H9 (cell line): ENCODE measurements around the gene RHBDL1. TPM values are rescaled to one million over a fixed set of nuclear protein-coding genes. Genes with fewer than 3 reads are reported as not detected.

ENCODE experiments used
- DNase-seq: peaks from one replicate; pipeline ENCODE4 v3.0.0-alpha.2; 2017
- H2AFZ ChIP-seq: one replicate; pipeline ENCODE4 v1.6.1; 2013; ENCODE audit warnings: mild to moderate bottlenecking, low read length, control low read depth, moderate library complexity
- H2AK5ac ChIP-seq: 2 replicates; pipeline ENCODE4 v1.6.1; 2013; ENCODE audit warnings: low read length, control low read depth, mixed read lengths; ENCODE audit not compliant: insufficient read length
- H2BK120ac ChIP-seq: one replicate; pipeline ENCODE4 v1.6.1; 2013; ENCODE audit warnings: low read depth, mild to moderate bottlenecking, low read length, control low read depth, inconsistent platforms; ENCODE audit not compliant: poor library complexity, severe bottlenecking
- H2BK12ac ChIP-seq: 2 replicates; pipeline ENCODE4 v1.6.1; 2013; ENCODE audit warnings: low read length, control low read depth, mixed read lengths, low read depth; ENCODE audit not compliant: insufficient read length
- H2BK15ac ChIP-seq: 2 replicates; pipeline ENCODE4 v1.6.1; 2013; ENCODE audit warnings: low read depth, low read length, control low read depth
- H2BK20ac ChIP-seq: one replicate; pipeline ENCODE4 v1.6.1; 2013; ENCODE audit warnings: low read depth, mild to moderate bottlenecking, low read length, control low read depth, inconsistent platforms; ENCODE audit not compliant: poor library complexity, severe bottlenecking
- H2BK5ac ChIP-seq: 2 replicates; pipeline ENCODE4 v1.6.1; 2013; ENCODE audit warnings: low read length, control low read depth, mixed read lengths; ENCODE audit not compliant: insufficient read length
- H3K14ac ChIP-seq: 2 replicates; pipeline ENCODE4 v1.6.1; 2013; ENCODE audit warnings: low read length, control low read depth; ENCODE audit not compliant: insufficient read depth
- H3K18ac ChIP-seq: 2 replicates; pipeline ENCODE4 v1.6.1; 2013; ENCODE audit warnings: low read depth, mild to moderate bottlenecking, mixed read lengths, low read length, control low read depth; ENCODE audit not compliant: insufficient read length
- H3K23ac ChIP-seq: 2 replicates; pipeline ENCODE4 v1.6.1; 2013; ENCODE audit warnings: low read length, control low read depth, mixed read lengths, low read depth; ENCODE audit not compliant: insufficient read length
- H3K23me2 ChIP-seq: 2 replicates; pipeline ENCODE4 v1.6.1; 2013; ENCODE audit warnings: low read depth, mild to moderate bottlenecking, mixed read lengths, low read length, control low read depth; ENCODE audit not compliant: insufficient read length, poor library complexity, severe bottlenecking
- H3K27ac ChIP-seq: 2 replicates; pipeline ENCODE4 v1.5.1; 2013; ENCODE audit warnings: low read length, control low read depth, mixed read lengths, low read depth; ENCODE audit not compliant: insufficient read length
- H3K27me3 ChIP-seq: 2 replicates; pipeline ENCODE4 v1.6.1; 2013; ENCODE audit warnings: low read length, control low read depth, inconsistent platforms; ENCODE audit not compliant: insufficient read depth
- H3K4ac ChIP-seq: 2 replicates; pipeline ENCODE4 v1.6.1; 2013; ENCODE audit warnings: low read depth, mild to moderate bottlenecking, control low read depth, inconsistent platforms, low read length, moderate library complexity
- H3K4me1 ChIP-seq: 2 replicates; pipeline ENCODE4 v1.6.1; 2013; ENCODE audit warnings: low read length, control low read depth, inconsistent platforms; ENCODE audit not compliant: insufficient read depth
- H3K4me2 ChIP-seq: 2 replicates; pipeline ENCODE4 v1.6.1; 2013; ENCODE audit warnings: low read length, control low read depth, mixed read lengths; ENCODE audit not compliant: insufficient read length, insufficient read depth
- H3K56ac ChIP-seq: 2 replicates; pipeline ENCODE4 v1.6.1; 2013; ENCODE audit warnings: low read depth, mild to moderate bottlenecking, mixed read lengths, low read length, control low read depth; ENCODE audit not compliant: insufficient read length
- H3K79me1 ChIP-seq: 2 replicates; pipeline ENCODE4 v1.6.1; 2013; ENCODE audit warnings: low read depth, mild to moderate bottlenecking, moderate library complexity, low read length, control low read depth, inconsistent platforms; ENCODE audit not compliant: insufficient read depth, poor library complexity, severe bottlenecking
- H3K79me2 ChIP-seq: 2 replicates; pipeline ENCODE4 v1.6.1; 2013; ENCODE audit warnings: low read length, control low read depth, inconsistent platforms; ENCODE audit not compliant: insufficient read depth
- H3K9ac ChIP-seq: 2 replicates; pipeline ENCODE4 v1.6.1; 2013; ENCODE audit warnings: low read length, control low read depth, mixed read lengths; ENCODE audit not compliant: insufficient read length; ENCODE audit errors: extremely low read depth
- H3K9me3 ChIP-seq: one replicate; pipeline ENCODE4 v1.6.1; 2013; ENCODE audit warnings: low read depth, low read length, inconsistent platforms; ENCODE audit not compliant: control insufficient read depth
- H3T11ph ChIP-seq: one replicate; pipeline ENCODE4 v1.6.1; 2013; ENCODE audit warnings: mild to moderate bottlenecking, low read length, control low read depth, inconsistent platforms
- H4K20me1 ChIP-seq: one replicate; pipeline ENCODE4 v1.6.1; 2013; ENCODE audit not compliant: control insufficient read depth, insufficient read length, insufficient read depth
- H4K5ac ChIP-seq: 2 replicates; pipeline ENCODE4 v1.6.1; 2013; ENCODE audit warnings: low read depth, mild to moderate bottlenecking, mixed read lengths, low read length, control low read depth; ENCODE audit not compliant: insufficient read length
- H4K8ac ChIP-seq: replicated peaks from 2 replicates; pipeline ENCODE4 v1.6.1; 2013; ENCODE audit warnings: low read length, control low read depth, mixed read lengths, low read depth; ENCODE audit not compliant: insufficient read length
- H4K91ac ChIP-seq: 2 replicates; pipeline ENCODE4 v1.6.1; 2013; ENCODE audit warnings: low read depth, mild to moderate bottlenecking, moderate library complexity, mixed read lengths, low read length, control low read depth; ENCODE audit not compliant: insufficient read length
- H3K27ac Mint-ChIP-seq, 3 experiments: 2 replicates in 2 of 3; 3 replicates in 1 of 3; pipeline ENCODE4 v1.8.0; 2020 to 2021; ENCODE audit warnings: mixed read lengths in 3 of 3, mild to moderate bottlenecking in 1 of 3, moderate library complexity in 1 of 3
- H3K27me3 Mint-ChIP-seq: 2 replicates; pipeline ENCODE4 v1.8.0; 2021; ENCODE audit warnings: low read depth, mild to moderate bottlenecking, moderate library complexity, mixed read lengths
- H3K36me3 Mint-ChIP-seq, 3 experiments: 2 replicates in 2 of 3; 3 replicates in 1 of 3; pipeline ENCODE4 v1.8.0; 2020 to 2021; ENCODE audit warnings: low read depth in 3 of 3, mixed read lengths in 3 of 3; ENCODE audit not compliant: insufficient read depth in 1 of 3
- H3K4me1 Mint-ChIP-seq, 2 experiments: 2 replicates each; pipeline ENCODE4 v1.8.0; 2020; ENCODE audit warnings: mixed read lengths in 2 of 2
- H3K4me3 Mint-ChIP-seq, 2 experiments: 2 replicates in 1 of 2; 3 replicates in 1 of 2; pipeline ENCODE4 v1.8.0; 2020 to 2021; ENCODE audit warnings: mild to moderate bottlenecking in 2 of 2, mixed read lengths in 2 of 2, moderate library complexity in 1 of 2
- H3K9me3 Mint-ChIP-seq, 2 experiments: 2 replicates in 1 of 2; 3 replicates in 1 of 2; pipeline ENCODE4 v1.8.0; 2020; ENCODE audit warnings: mild to moderate bottlenecking in 2 of 2, mixed read lengths in 2 of 2, moderate library complexity in 1 of 2
- WGBS: extraction: QIAGEN DNeasy Blood & Tissue Kit; methylation state at CpG from one replicate; pipeline ENCODE4 v1.1.7; 2013; ENCODE audit warnings: missing lambda C conversion rate, low lambda C conversion rate, mixed read lengths; ENCODE audit not compliant: insufficient read length; ENCODE audit errors: extremely low coverage; 5-methylcytosine and 5-hydroxymethylcytosine counted together
- total RNA-seq: library from RNA; stranded (reverse); gene quantifications from 2 replicates; pipeline ENCODE4 v1.2.1, GENCODE V29; 2021
- TF ChIP-seq, protein P1 (sequence below): fragments of 200-600 bp; sonication (generic); conservative IDR thresholded peaks from 3 replicates; pipeline ENCODE4 v1.8.0; 2021; ENCODE audit warnings: antibody characterized with exemption, mild to moderate bottlenecking

RHBDL1 gene
- total RNA-seq, 1 experiment from 2014 or later, result 7.6 TPM

DNA sequence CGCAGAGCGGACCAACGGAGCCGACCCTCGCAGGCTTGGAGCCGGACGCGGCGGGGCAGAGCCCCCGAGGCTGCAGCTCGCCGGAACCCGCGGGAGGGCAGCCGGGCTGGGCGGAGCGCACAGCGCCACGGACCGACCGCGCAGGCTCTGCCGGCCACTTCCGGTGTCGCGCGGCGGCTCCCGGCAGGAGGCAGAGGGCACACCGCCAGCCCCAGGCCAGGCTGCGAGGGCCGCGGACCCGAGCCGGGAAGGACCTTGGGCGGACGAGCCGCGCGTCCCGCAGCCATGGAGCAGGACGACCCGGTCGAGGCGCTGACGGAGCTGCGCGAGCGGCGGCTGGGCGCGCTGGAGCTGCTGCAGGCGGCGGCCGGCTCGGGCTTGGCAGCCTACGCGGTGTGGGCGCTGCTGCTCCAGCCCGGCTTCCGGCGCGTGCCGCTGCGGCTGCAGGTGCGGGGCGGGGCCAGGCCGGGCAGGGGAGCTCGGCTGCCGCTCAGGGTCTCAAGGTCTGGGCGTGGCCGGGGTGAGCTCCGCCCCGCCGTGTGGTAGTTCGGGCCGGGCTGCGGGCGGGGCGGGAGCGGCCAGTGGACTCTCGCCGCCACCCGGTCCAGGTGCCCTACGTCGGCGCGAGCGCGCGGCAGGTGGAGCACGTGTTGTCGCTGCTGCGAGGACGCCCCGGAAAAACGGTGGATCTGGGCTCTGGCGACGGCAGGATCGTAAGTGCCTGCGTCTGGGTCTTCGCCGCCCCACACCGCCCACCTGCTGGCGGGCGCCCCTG lies 45.7 kb downstream of the RHBDL1 start, which contains the start of gene ANTKMT:
Gene ANTKMT, plus strand, starts transcription at position 157 of the 775 bp plus-strand sequence. Its CDS starts 129 bp downstream, at position 286.
- Histone ChIP-seq H3K4me2 (peak within 1 kb of the TSS; percentile 59), H3K79me1 (no peaks in the 10 kb centered on the region), H3K9ac (peak within 1 kb of the TSS; percentile 57), H2BK15ac (no peak within 1 kb of the TSS), H2BK5ac (no peak within 1 kb of the TSS), H3K4ac (no peak within 1 kb of the TSS), H3K56ac (no peak within 1 kb of the TSS), H4K20me1 (no peaks in the 10 kb centered on the region), H3K9me3 (no peaks in the 10 kb centered on the region), H2BK120ac (no peak within 1 kb of the TSS), H3K23me2 (peaks cover 2% of the 10 kb centered on the region), H3T11ph (no peak within 1 kb of the TSS), H4K5ac (no peak within 1 kb of the TSS), H3K23ac (no peak within 1 kb of the TSS), H2BK12ac (no peak within 1 kb of the TSS), H4K8ac (no peak within 1 kb of the TSS), H3K14ac (peak within 1 kb of the TSS; percentile 95; the same call in 1 of the 2 replicates), H3K18ac (peak within 1 kb of the TSS; percentile 80), H2BK20ac (no peak within 1 kb of the TSS), H3K27ac (no peak within 1 kb of the TSS), H3K27me3 (no peaks in the 10 kb centered on the region), H4K91ac (no peak within 1 kb of the TSS), H3K79me2 (no peaks in the 10 kb centered on the region), H2AFZ (no peak within 1 kb of the TSS), H2AK5ac (no peak within 1 kb of the TSS), H3K4me1 (no peaks in the 10 kb centered on the region)
- TF ChIP-seq, protein P1, sequence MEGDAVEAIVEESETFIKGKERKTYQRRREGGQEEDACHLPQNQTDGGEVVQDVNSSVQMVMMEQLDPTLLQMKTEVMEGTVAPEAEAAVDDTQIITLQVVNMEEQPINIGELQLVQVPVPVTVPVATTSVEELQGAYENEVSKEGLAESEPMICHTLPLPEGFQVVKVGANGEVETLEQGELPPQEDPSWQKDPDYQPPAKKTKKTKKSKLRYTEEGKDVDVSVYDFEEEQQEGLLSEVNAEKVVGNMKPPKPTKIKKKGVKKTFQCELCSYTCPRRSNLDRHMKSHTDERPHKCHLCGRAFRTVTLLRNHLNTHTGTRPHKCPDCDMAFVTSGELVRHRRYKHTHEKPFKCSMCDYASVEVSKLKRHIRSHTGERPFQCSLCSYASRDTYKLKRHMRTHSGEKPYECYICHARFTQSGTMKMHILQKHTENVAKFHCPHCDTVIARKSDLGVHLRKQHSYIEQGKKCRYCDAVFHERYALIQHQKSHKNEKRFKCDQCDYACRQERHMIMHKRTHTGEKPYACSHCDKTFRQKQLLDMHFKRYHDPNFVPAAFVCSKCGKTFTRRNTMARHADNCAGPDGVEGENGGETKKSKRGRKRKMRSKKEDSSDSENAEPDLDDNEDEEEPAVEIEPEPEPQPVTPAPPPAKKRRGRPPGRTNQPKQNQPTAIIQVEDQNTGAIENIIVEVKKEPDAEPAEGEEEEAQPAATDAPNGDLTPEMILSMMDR, result no peak; the same call in 2 of the 3 replicates
- no peaks in the 10 kb centered on the region for H3K9me3 Mint-ChIP-seq
- DNase-seq, result peak; percentile 94
- peak within 1 kb of the TSS; percentile 72 to 88 for H3K4me3 Mint-ChIP-seq
- no CpG with 5 or more reads among the region's 106 CpGs for WGBS
- peaks cover 0 to 5% (median 3%) of the 10 kb centered on the region in 3 experiments; a peak in 1 of 7 replicates for H3K36me3 Mint-ChIP-seq
- peaks cover 11 to 23% of the 10 kb centered on the region in 2 experiments for H3K4me1 Mint-ChIP-seq
- peaks cover 33% of the 10 kb centered on the region for H3K27me3 Mint-ChIP-seq
- peak within 1 kb of the TSS in 1 of 3 experiments; percentile 79; a peak in 2 of 7 replicates for H3K27ac Mint-ChIP-seq
